HEK293 (cell line): Measurements from ENCODE around the gene XNDC1N.

ENCODE experiments used
- CTCF ChIA-PET: fragments of 350-600 bp; formaldehyde crosslinking; extraction: SDS; loops from one replicate; lab custom pipeline; 2021; ENCODE audit warnings: antibody characterized with exemption; lab: Yijun Ruan, JAX
- POLR2A ChIA-PET: fragments of 300-600 bp; formaldehyde crosslinking; extraction: SDS; loops from one replicate; lab custom pipeline; 2020; ENCODE audit warnings: antibody characterized with exemption, inconsistent platforms; lab: Yijun Ruan, JAX
- H3K27ac ChIP-seq: fragments of 200-500 bp; sonication (Bioruptor generic); 2 replicates; pipeline ENCODE4 v1.5.1; 2014; ENCODE audit warnings: low read depth, low read length, control low read depth, inconsistent platforms; ENCODE audit errors: extremely low read depth
- H3K36me3 ChIP-seq, 2 experiments: fragments of 200-500 bp in 1 of 2; sonication (Bioruptor generic) in 1 of 2; 1 replicate in 1 of 2; 2 replicates in 1 of 2; pipeline ENCODE4 v1.5.1; 2014 to 2017; ENCODE audit warnings: inconsistent platforms in 2 of 2, low read length in 2 of 2; ENCODE audit not compliant: control insufficient read depth in 2 of 2, insufficient read depth in 1 of 2
- H3K4me1 ChIP-seq: fragments of 200-500 bp; sonication (Bioruptor generic); 2 replicates; pipeline ENCODE4 v1.5.1; 2014; ENCODE audit warnings: mild to moderate bottlenecking, low read length, inconsistent platforms; ENCODE audit not compliant: control insufficient read depth, insufficient read depth
- H3K4me3 ChIP-seq: 2 replicates; pipeline ENCODE4 v1.5.1; 2011; ENCODE audit warnings: low read depth, mild to moderate bottlenecking, control low read depth, low read length, moderate library complexity
- H3K9me3 ChIP-seq: fragments of 200-500 bp; sonication (Bioruptor generic); 2 replicates; pipeline ENCODE4 v1.5.1; 2014; ENCODE audit warnings: low read depth, low read length, inconsistent platforms; ENCODE audit not compliant: control insufficient read depth, insufficient read depth
- GLI4 ChIP-seq: fragments of 450-650 bp; formaldehyde crosslinking; IDR thresholded peaks from 2 replicates; pipeline ENCODE4 v1.5.1; 2016; ENCODE audit warnings: missing biosample characterization, missing genetic modification characterization
- SP3 ChIP-seq: fragments of 450-650 bp; formaldehyde crosslinking; IDR thresholded peaks from 2 replicates; pipeline ENCODE4 v1.5.1; 2016; ENCODE audit warnings: missing biosample characterization, missing genetic modification characterization
- ZBTB7A ChIP-seq: fragments of 450-650 bp; formaldehyde crosslinking; IDR thresholded peaks from 2 replicates; pipeline ENCODE4 v1.5.1; 2016; ENCODE audit warnings: low read depth, missing biosample characterization, missing genetic modification characterization
- ZNF114 ChIP-seq: fragments of 450-650 bp; formaldehyde crosslinking; IDR thresholded peaks from 2 replicates; pipeline ENCODE4 v1.5.0; 2017; ENCODE audit warnings: missing biosample characterization, missing genetic modification characterization
- ZNF138 ChIP-seq: fragments of 450-650 bp; formaldehyde crosslinking; IDR thresholded peaks from 2 replicates; pipeline ENCODE4 v1.5.1; 2016; ENCODE audit warnings: missing biosample characterization, missing genetic modification characterization, borderline replicate concordance
- ZNF146 ChIP-seq: fragments of 450-650 bp; formaldehyde crosslinking; IDR thresholded peaks from 2 replicates; pipeline ENCODE4 v1.5.1; 2016; ENCODE audit warnings: missing biosample characterization, missing genetic modification characterization
- ZNF174 ChIP-seq: fragments of 450-650 bp; formaldehyde crosslinking; IDR thresholded peaks from 2 replicates; pipeline ENCODE4 v1.5.0; 2017; ENCODE audit warnings: missing biosample characterization, mild to moderate bottlenecking, missing genetic modification characterization
- ZNF184 ChIP-seq: fragments of 450-650 bp; IDR thresholded peaks from 2 replicates; pipeline ENCODE4 v1.5.1; 2018; ENCODE audit warnings: missing biosample characterization, mild to moderate bottlenecking, missing genetic modification characterization
- ZNF341 ChIP-seq: fragments of 450-650 bp; formaldehyde crosslinking; IDR thresholded peaks from 2 replicates; pipeline ENCODE4; 2016; ENCODE audit warnings: low read depth, missing biosample characterization, missing genetic modification characterization
- ZNF37A ChIP-seq: fragments of 450-650 bp; IDR thresholded peaks from 2 replicates; pipeline ENCODE4 v1.5.1; 2018; ENCODE audit warnings: missing biosample characterization, missing genetic modification characterization
- ZNF416 ChIP-seq: fragments of 450-650 bp; formaldehyde crosslinking; IDR thresholded peaks from 2 replicates; pipeline ENCODE4 v1.5.1; 2016; ENCODE audit warnings: missing biosample characterization, missing genetic modification characterization
- ZNF514 ChIP-seq: fragments of 450-650 bp; formaldehyde crosslinking; IDR thresholded peaks from 2 replicates; pipeline ENCODE4 v1.5.1; 2016; ENCODE audit warnings: missing biosample characterization, missing genetic modification characterization
- ZNF600 ChIP-seq: fragments of 450-650 bp; formaldehyde crosslinking; IDR thresholded peaks from 2 replicates; pipeline ENCODE4 v1.5.1; 2016; ENCODE audit warnings: missing biosample characterization, missing genetic modification characterization
- ZNF768 ChIP-seq: fragments of 450-650 bp; formaldehyde crosslinking; IDR thresholded peaks from 2 replicates; pipeline ENCODE4 v1.5.1; 2018; ENCODE audit warnings: missing biosample characterization, mild to moderate bottlenecking, missing genetic modification characterization
- ZNF791 ChIP-seq: fragments of 450-650 bp; formaldehyde crosslinking; IDR thresholded peaks from 2 replicates; pipeline ENCODE4 v1.5.1; 2016; ENCODE audit warnings: missing biosample characterization, missing genetic modification characterization
- ZNF792 ChIP-seq: fragments of 450-650 bp; formaldehyde crosslinking; IDR thresholded peaks from 2 replicates; pipeline ENCODE4 v1.5.1; 2016; ENCODE audit warnings: missing biosample characterization, missing genetic modification characterization
- TF ChIP-seq, protein P1 (sequence below): fragments of 450-650 bp; formaldehyde crosslinking; conservative IDR thresholded peaks from 2 replicates; pipeline ENCODE4 v1.5.1; 2016; ENCODE audit warnings: low read depth, missing biosample characterization, missing genetic modification characterization
- TF ChIP-seq, protein P2 (sequence below): fragments of 450-650 bp; formaldehyde crosslinking; IDR thresholded peaks from 2 replicates; pipeline ENCODE4 v1.5.1; 2017; ENCODE audit warnings: missing biosample characterization, missing genetic modification characterization
- TF ChIP-seq, protein P3 (sequence below): fragments of 450-650 bp; formaldehyde crosslinking; IDR thresholded peaks from 2 replicates; pipeline ENCODE4 v1.5.1; 2016; ENCODE audit warnings: missing biosample characterization, missing genetic modification characterization

Gene XNDC1N

GRCh38 chr11:71935338-71935925 lies 7.0 kb upstream of the XNDC1N start:
- Histone ChIP-seq H3K27ac (no peak overlapping the region), H3K4me1 (peaks cover 6% of the 10 kb centered on the region), H3K4me3 (no peak overlapping the region), H3K9me3 (no peaks in the 10 kb centered on the region), H3K36me3 (peaks cover 0 to 4% of the 10 kb centered on the region in 2 experiments; a peak in 1 of 3 replicates)
- CTCF ChIA-PET, result interaction anchor here (0.7 kb wide), 1 partner anchor 129 kb away, joined by 4 read pairs; no protein-coding TSS in a partner anchor
- POLR2A ChIA-PET, result interaction anchor here (0.6 to 0.7 kb wide), 2 partner anchors 13 to 15 kb away, joined by 3 to 10 read pairs; no protein-coding TSS in a partner anchor
- TF ChIP-seq ZNF37A (tag by site-specific recombination) (no peak), ZBTB7A (tag by site-specific recombination) (no peak), ZNF600 (no peak), ZNF791 (tag by site-specific recombination) (no peak), ZNF184 (tag by site-specific recombination) (no peak)

GRCh38 chr11:71934213-71934612 lies 5.8 kb upstream of the XNDC1N start:
- Histone ChIP-seq H3K27ac (no peak overlapping the region), H3K36me3 (peaks cover 0 to 4% of the 10 kb centered on the region in 2 experiments; a peak in 1 of 3 replicates), H3K9me3 (no peaks in the 10 kb centered on the region), H3K4me1 (peaks cover 6% of the 10 kb centered on the region), H3K4me3 (no peak overlapping the region)
- CTCF ChIA-PET, result interaction anchor here (0.7 to 1.6 kb wide), 2 partner anchors 23 to 26 kb away, joined by 3 read pairs; no protein-coding TSS in a partner anchor
- POLR2A ChIA-PET, result no interaction called here
- no peak for TF ChIP-seq ZNF792
- TF ChIP-seq, protein P1, sequence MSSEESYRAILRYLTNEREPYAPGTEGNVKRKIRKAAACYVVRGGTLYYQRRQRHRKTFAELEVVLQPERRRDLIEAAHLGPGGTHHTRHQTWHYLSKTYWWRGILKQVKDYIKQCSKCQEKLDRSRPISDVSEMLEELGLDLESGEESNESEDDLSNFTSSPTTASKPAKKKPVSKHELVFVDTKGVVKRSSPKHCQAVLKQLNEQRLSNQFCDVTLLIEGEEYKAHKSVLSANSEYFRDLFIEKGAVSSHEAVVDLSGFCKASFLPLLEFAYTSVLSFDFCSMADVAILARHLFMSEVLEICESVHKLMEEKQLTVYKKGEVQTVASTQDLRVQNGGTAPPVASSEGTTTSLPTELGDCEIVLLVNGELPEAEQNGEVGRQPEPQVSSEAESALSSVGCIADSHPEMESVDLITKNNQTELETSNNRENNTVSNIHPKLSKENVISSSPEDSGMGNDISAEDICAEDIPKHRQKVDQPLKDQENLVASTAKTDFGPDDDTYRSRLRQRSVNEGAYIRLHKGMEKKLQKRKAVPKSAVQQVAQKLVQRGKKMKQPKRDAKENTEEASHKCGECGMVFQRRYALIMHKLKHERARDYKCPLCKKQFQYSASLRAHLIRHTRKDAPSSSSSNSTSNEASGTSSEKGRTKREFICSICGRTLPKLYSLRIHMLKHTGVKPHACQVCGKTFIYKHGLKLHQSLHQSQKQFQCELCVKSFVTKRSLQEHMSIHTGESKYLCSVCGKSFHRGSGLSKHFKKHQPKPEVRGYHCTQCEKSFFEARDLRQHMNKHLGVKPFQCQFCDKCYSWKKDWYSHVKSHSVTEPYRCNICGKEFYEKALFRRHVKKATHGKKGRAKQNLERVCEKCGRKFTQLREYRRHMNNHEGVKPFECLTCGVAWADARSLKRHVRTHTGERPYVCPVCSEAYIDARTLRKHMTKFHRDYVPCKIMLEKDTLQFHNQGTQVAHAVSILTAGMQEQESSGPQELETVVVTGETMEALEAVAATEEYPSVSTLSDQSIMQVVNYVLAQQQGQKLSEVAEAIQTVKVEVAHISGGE (tag by site-specific recombination), result 0 out of 2 replicates have a peak, but pooled peaks have one; percentile 24

- CTCF ChIA-PET, result interaction anchor here (0.6 to 1.6 kb wide), 5 partner anchors 24 to 1450 kb away, joined by 3 to 4 read pairs (median 3); no protein-coding TSS in a partner anchor
- TF ChIP-seq ZNF146 (tag by site-specific recombination), result no peak
- TF ChIP-seq ZNF768 (tag by site-specific recombination), result no peak
- TF ChIP-seq SP3 (tag by site-specific recombination), result no peak
- no peak for TF ChIP-seq ZNF416 (tag by site-specific recombination)
- no peak for TF ChIP-seq GLI4 (tag by site-specific recombination)
- TF ChIP-seq ZNF114 (tag by site-specific recombination), result no peak
- TF ChIP-seq ZNF174, result no peak
- TF ChIP-seq ZNF341, result no peak
- TF ChIP-seq ZNF514 (tag by site-specific recombination), result no peak
- TF ChIP-seq ZNF138 (tag by site-specific recombination), result no peak
- TF ChIP-seq, protein P2, sequence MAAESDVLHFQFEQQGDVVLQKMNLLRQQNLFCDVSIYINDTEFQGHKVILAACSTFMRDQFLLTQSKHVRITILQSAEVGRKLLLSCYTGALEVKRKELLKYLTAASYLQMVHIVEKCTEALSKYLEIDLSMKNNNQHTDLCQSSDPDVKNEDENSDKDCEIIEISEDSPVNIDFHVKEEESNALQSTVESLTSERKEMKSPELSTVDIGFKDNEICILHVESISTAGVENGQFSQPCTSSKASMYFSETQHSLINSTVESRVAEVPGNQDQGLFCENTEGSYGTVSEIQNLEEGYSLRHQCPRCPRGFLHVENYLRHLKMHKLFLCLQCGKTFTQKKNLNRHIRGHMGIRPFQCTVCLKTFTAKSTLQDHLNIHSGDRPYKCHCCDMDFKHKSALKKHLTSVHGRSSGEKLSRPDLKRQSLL (tag by site-specific recombination), result no peak; the same call in 1 of the 2 replicates
- TF ChIP-seq, protein P3, sequence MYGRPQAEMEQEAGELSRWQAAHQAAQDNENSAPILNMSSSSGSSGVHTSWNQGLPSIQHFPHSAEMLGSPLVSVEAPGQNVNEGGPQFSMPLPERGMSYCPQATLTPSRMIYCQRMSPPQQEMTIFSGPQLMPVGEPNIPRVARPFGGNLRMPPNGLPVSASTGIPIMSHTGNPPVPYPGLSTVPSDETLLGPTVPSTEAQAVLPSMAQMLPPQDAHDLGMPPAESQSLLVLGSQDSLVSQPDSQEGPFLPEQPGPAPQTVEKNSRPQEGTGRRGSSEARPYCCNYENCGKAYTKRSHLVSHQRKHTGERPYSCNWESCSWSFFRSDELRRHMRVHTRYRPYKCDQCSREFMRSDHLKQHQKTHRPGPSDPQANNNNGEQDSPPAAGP, result no peak
- TF ChIP-seq, all 188 proteins: peak for 0
- peaks cover 0 to 4% of the 10 kb centered on the region in 2 experiments; a peak in 1 of 3 replicates for H3K36me3 ChIP-seq
Measured at GRCh38 chr11:71933141-71933933, 4.9 kb upstream of the XNDC1N start.

More at GRCh38 chr11:71933141-71933933, 4.9 kb upstream of the XNDC1N start:
- no peaks in the 10 kb centered on the region for H3K9me3 ChIP-seq
- POLR2A ChIA-PET, result no interaction called here
- no peak overlapping the region for H3K4me3 ChIP-seq
- H3K4me1 ChIP-seq, result peaks cover 6% of the 10 kb centered on the region
- H3K27ac ChIP-seq, result no peak overlapping the region
